Mesothelial cell of epicardium (in vitro differentiated cells): ENCODE data around the gene PHF20. TPM values are rescaled to one million over a fixed set of nuclear protein-coding genes. Genes with fewer than 3 reads are reported as not detected.

Experiments used
- DNase-seq, 2 experiments: peaks; one replicate each; pipeline ENCODE4 v3.0.0; 2021; ENCODE audit warnings: low spot score in 2 of 2; ENCODE audit not compliant: unreplicated experiment in 2 of 2
- H3K27ac Mint-ChIP-seq: 2 replicates; pipeline ENCODE4 v1.8.0; 2021; ENCODE audit warnings: mixed read lengths
- H3K27me3 Mint-ChIP-seq: 2 replicates; pipeline ENCODE4 v1.8.0; 2021; ENCODE audit warnings: low read depth, mixed read lengths
- H3K36me3 Mint-ChIP-seq: 2 replicates; pipeline ENCODE4 v1.8.0; 2021; ENCODE audit warnings: mixed read lengths
- H3K4me1 Mint-ChIP-seq: 2 replicates; pipeline ENCODE4 v1.8.0; 2021; ENCODE audit warnings: mixed read lengths
- H3K4me3 Mint-ChIP-seq: 2 replicates; pipeline ENCODE4 v1.8.0; 2021; ENCODE audit warnings: mild to moderate bottlenecking, moderate library complexity, mixed read lengths
- H3K9me3 Mint-ChIP-seq: 2 replicates; pipeline ENCODE4 v1.8.0; 2021; ENCODE audit warnings: mixed read lengths
- CTCF ChIP-seq: fragments of 200-600 bp; sonication (generic); IDR thresholded peaks from one replicate; pipeline ENCODE4 v1.5.0; 2021; ENCODE audit warnings: antibody characterized with exemption; ENCODE audit not compliant: unreplicated experiment
- total RNA-seq: library from RNA; stranded (reverse); gene quantifications from 3 replicates; pipeline ENCODE4 v1.2.1, GENCODE V29; 2021

PHF20 gene
- total RNA-seq, 1 donor from 2014 or later = 48.6 TPM

GRCh38 chr20:35917077-35917476 is 145.3 kb downstream of the PHF20 start:
- DNase-seq = no peak
- H3K4me3 Mint-ChIP-seq = no peak overlapping the region
- no peaks in the 10 kb centered on the region for H3K9me3 Mint-ChIP-seq
- no peak overlapping the region for H3K27ac Mint-ChIP-seq
- no peaks in the 10 kb centered on the region for H3K4me1 Mint-ChIP-seq
- H3K36me3 Mint-ChIP-seq = peaks cover 41% of the 10 kb centered on the region
- no peaks in the 10 kb centered on the region for H3K27me3 Mint-ChIP-seq
- no peak for TF ChIP-seq CTCF

- TF ChIP-seq CTCF = no peak
- H3K27me3 Mint-ChIP-seq = no peaks in the 10 kb centered on the region
- no peaks in the 10 kb centered on the region for H3K9me3 Mint-ChIP-seq
- H3K36me3 Mint-ChIP-seq = peaks cover 36% of the 10 kb centered on the region
- no peak overlapping the region for H3K27ac Mint-ChIP-seq
- no peaks in the 10 kb centered on the region for H3K4me1 Mint-ChIP-seq
- H3K4me3 Mint-ChIP-seq = no peak overlapping the region
- DNase-seq = no peak
Observed at GRCh38 chr20:35918021-35918420, 146.2 kb downstream of the PHF20 start.

GRCh38 chr20:35920523-35920922 is 148.7 kb downstream of the PHF20 start:
- no peaks in the 10 kb centered on the region for H3K27me3 Mint-ChIP-seq
- H3K4me3 Mint-ChIP-seq = no peak overlapping the region
- H3K4me1 Mint-ChIP-seq = no peaks in the 10 kb centered on the region
- TF ChIP-seq CTCF = no peak
- DNase-seq = no peak
- no peaks in the 10 kb centered on the region for H3K9me3 Mint-ChIP-seq
- no peak overlapping the region for H3K27ac Mint-ChIP-seq
- H3K36me3 Mint-ChIP-seq = peaks cover 26% of the 10 kb centered on the region

GRCh38 chr20:35929301-35929700 is 157.5 kb downstream of the PHF20 start:
- TF ChIP-seq CTCF = no peak
- H3K27ac Mint-ChIP-seq = no peak overlapping the region
- no peak for DNase-seq
- no peaks in the 10 kb centered on the region for H3K4me1 Mint-ChIP-seq
- H3K4me3 Mint-ChIP-seq = no peak overlapping the region
- H3K27me3 Mint-ChIP-seq = no peaks in the 10 kb centered on the region
- H3K9me3 Mint-ChIP-seq = no peaks in the 10 kb centered on the region
- peaks cover 28% of the 10 kb centered on the region for H3K36me3 Mint-ChIP-seq

GRCh38 chr20:35934050-35934449 is 162.2 kb downstream of the PHF20 start:
- Mint-ChIP-seq H3K4me3 (no peak overlapping the region), H3K27me3 (no peaks in the 10 kb centered on the region), H3K27ac (no peak overlapping the region), H3K36me3 (peaks cover 27% of the 10 kb centered on the region), H3K4me1 (no peaks in the 10 kb centered on the region), H3K9me3 (no peaks in the 10 kb centered on the region)
- no peak for TF ChIP-seq CTCF
- DNase-seq = no peak

- Mint-ChIP-seq H3K27ac (no peak overlapping the region), H3K4me1 (no peaks in the 10 kb centered on the region), H3K36me3 (peaks cover 27% of the 10 kb centered on the region), H3K9me3 (no peaks in the 10 kb centered on the region), H3K4me3 (no peak overlapping the region), H3K27me3 (no peaks in the 10 kb centered on the region)
- TF ChIP-seq CTCF = no peak
- DNase-seq = no peak
Observed at GRCh38 chr20:35939264-35939663, 167.4 kb downstream of the PHF20 start.
